HCT116 (cell line): ENCODE data around the gene TGM6. TPM values are rescaled to one million over a fixed set of nuclear protein-coding genes. Genes with fewer than 3 reads are reported as not detected.

Source experiments
- ATAC-seq: fragments of 200-7000 bp; cut with Tn5 transposase; 2 replicates; pipeline ENCODE4 v1.9.1; 2020; ENCODE audit warnings: mild to moderate bottlenecking, moderate library complexity
- BruUV-seq: library from RNA; stranded (reverse); fragments of 400-500 nt; replicated peaks from 2 replicates; lab custom pipeline; 2021; lab: Mats Ljungman, UMichigan
- CTCF ChIA-PET: fragments of 300-600 bp; sonication (Branson Sonifier 250); formaldehyde crosslinking; loops from one replicate; lab custom pipeline; 2021; ENCODE audit warnings: antibody characterized with exemption; lab: Charles Lee
- POLR2A ChIA-PET: fragments of 300-600, 350-600 bp; sonication (Branson Sonifier 250); formaldehyde crosslinking; loops from one replicate; lab custom pipeline; 2021; ENCODE audit warnings: antibody characterized with exemption; lab: Charles Lee
- RAD21 ChIA-PET, 2 experiments: fragments of 300-600 bp; sonication (Branson Sonifier 250); formaldehyde crosslinking; loops; one replicate each; lab custom pipeline; 2023; ENCODE audit warnings: low total read pairs in 2 of 2; ENCODE audit not compliant: uncharacterized antibody in 2 of 2, unreplicated experiment in 2 of 2, low non-redundant PET in 1 of 2; lab: Charles Lee
- DNase-seq: peaks from one replicate; pipeline ENCODE4 v3.0.0-alpha.2; 2010; ENCODE audit warnings: low read depth, low spot score
- H2AFZ ChIP-seq: fragments of 200-600 bp; shearing (Covaris generic), sonication (generic); 2 replicates; pipeline ENCODE4 v1.6.1; 2017; ENCODE audit warnings: low read depth, mixed run types, mixed read lengths, antibody characterized with exemption, low read length; ENCODE audit not compliant: poor library complexity, severe bottlenecking
- H3K27ac ChIP-seq: 2 replicates; pipeline ENCODE4 v1.5.1; 2012; ENCODE audit warnings: low read depth, low read length
- H3K27me3 ChIP-seq: fragments of 200-600 bp; sonication (generic); 2 replicates; pipeline ENCODE4 v1.6.1; 2016; ENCODE audit warnings: mixed run types, low read length, mixed read lengths; ENCODE audit not compliant: insufficient read depth
- H3K36me3 ChIP-seq, 2 experiments: fragments of 200-500 bp in 1 of 2; fragments of 200-600 bp in 1 of 2; sonication (Bioruptor generic) in 1 of 2; sonication (generic) in 1 of 2; 2 replicates each; pipeline versions ENCODE4 v1.5.1 to v1.6.1; 2014 to 2016; ENCODE audit warnings: low read length in 2 of 2, inconsistent platforms in 1 of 2, mixed read lengths in 1 of 2, mixed run types in 1 of 2; ENCODE audit not compliant: insufficient read depth in 2 of 2, control insufficient read depth in 1 of 2
- H3K4me1 ChIP-seq, 2 experiments: fragments of 200-600 bp in 1 of 2; sonication (generic) in 1 of 2; 2 replicates each; pipeline versions ENCODE4 v1.5.1 to v1.6.1; 2012 to 2017; ENCODE audit warnings: low read length in 2 of 2, inconsistent platforms in 1 of 2, mild to moderate bottlenecking in 1 of 2, mixed read lengths in 1 of 2, mixed run types in 1 of 2, moderate library complexity in 1 of 2; ENCODE audit not compliant: insufficient read depth in 2 of 2, control insufficient read depth in 1 of 2
- H3K4me2 ChIP-seq: fragments of 200-600 bp; sonication (generic); 2 replicates; pipeline ENCODE4 v1.6.1; 2017; ENCODE audit warnings: mixed run types, low read length, mixed read lengths
- H3K4me3 ChIP-seq, 2 experiments: fragments of 200-600 bp in 1 of 2; sonication (generic) in 1 of 2; replicated peaks in 1 of 2; 2 replicates each; pipeline ENCODE4 v1.5.1; 2011 to 2016; ENCODE audit warnings: low read length in 2 of 2, control low read depth in 1 of 2, low read depth in 1 of 2, mild to moderate bottlenecking in 1 of 2, mixed read lengths in 1 of 2, mixed run types in 1 of 2
- H3K79me2 ChIP-seq: fragments of 200-600 bp; sonication (generic); 2 replicates; pipeline ENCODE4 v1.6.1; 2017; ENCODE audit warnings: mild to moderate bottlenecking, mixed run types, low read length, moderate library complexity, mixed read lengths; ENCODE audit not compliant: insufficient read depth
- H3K9ac ChIP-seq: fragments of 200-600 bp; sonication (generic); 2 replicates; pipeline ENCODE4 v1.6.1; 2016; ENCODE audit warnings: low read length, mixed read lengths
- H3K9me2 ChIP-seq: fragments of 200-600 bp; sonication (generic), shearing (Covaris generic); 2 replicates; pipeline ENCODE4 v1.6.1; 2017; ENCODE audit warnings: mixed run types, mild to moderate bottlenecking, moderate library complexity; ENCODE audit not compliant: insufficient read depth
- H3K9me3 ChIP-seq, 2 experiments: fragments of 200-500 bp in 1 of 2; fragments of 200-600 bp in 1 of 2; sonication (Bioruptor generic) in 1 of 2; sonication (generic) in 1 of 2; 2 replicates each; pipeline ENCODE4 v1.6.1; 2014 to 2017; ENCODE audit warnings: low read length in 2 of 2, mixed read lengths in 2 of 2, inconsistent platforms in 1 of 2, low read depth in 1 of 2, mild to moderate bottlenecking in 1 of 2, mixed run types in 1 of 2, moderate library complexity in 1 of 2; ENCODE audit not compliant: control insufficient read depth in 1 of 2, insufficient read depth in 1 of 2
- H4K20me1 ChIP-seq: fragments of 200-600 bp; sonication (generic), shearing (Covaris generic); 2 replicates; pipeline ENCODE4 v1.6.1; 2017; ENCODE audit warnings: mixed run types, mild to moderate bottlenecking, moderate library complexity; ENCODE audit not compliant: insufficient read depth
- CTCF ChIP-seq, 3 experiments: fragments of 200-600 bp in 1 of 3; sonication (generic) in 1 of 3; IDR thresholded peaks in 2 of 3; conservative IDR thresholded peaks in 1 of 3; 2 replicates each; pipeline ENCODE4 v1.5.1; 2012 to 2017; ENCODE audit warnings: low read depth in 2 of 3, low read length in 2 of 3, antibody characterized with exemption in 1 of 3, borderline replicate concordance in 1 of 3, control low read depth in 1 of 3, mild to moderate bottlenecking in 1 of 3, mixed read lengths in 1 of 3, mixed run types in 1 of 3, moderate library complexity in 1 of 3; ENCODE audit not compliant: insufficient read depth in 1 of 3
- EZH2 ChIP-seq: fragments of 200-600 bp; sonication (generic); IDR thresholded peaks from 2 replicates; pipeline ENCODE4 v1.6.1; 2017; ENCODE audit warnings: antibody characterized with exemption, mixed run types
- EZH2phosphoT487 ChIP-seq: fragments of 200-600 bp; IDR thresholded peaks from 2 replicates; pipeline ENCODE4 v1.6.1; 2018; ENCODE audit warnings: antibody characterized with exemption, borderline replicate concordance
- FOSL1 ChIP-seq: IDR thresholded peaks from 2 replicates; pipeline ENCODE4 v1.6.1; 2012; ENCODE audit warnings: low read depth
- JUND ChIP-seq: IDR thresholded peaks from 2 replicates; pipeline ENCODE4 v1.6.1; 2012
- POLR2A ChIP-seq: IDR thresholded peaks from 2 replicates; pipeline ENCODE4 v1.7.0; 2011; ENCODE audit warnings: borderline replicate concordance; ENCODE audit not compliant: insufficient read depth, insufficient read length; ENCODE audit errors: extremely low read depth
- POLR2AphosphoS5 ChIP-seq: IDR thresholded peaks from 2 replicates; pipeline ENCODE4 v1.6.1; 2011; ENCODE audit warnings: mild to moderate bottlenecking, low read depth, low read length, moderate library complexity
- REST ChIP-seq: IDR thresholded peaks from 2 replicates; pipeline ENCODE4 v1.6.1; 2012; ENCODE audit warnings: low read depth
- SIN3A ChIP-seq: IDR thresholded peaks from 2 replicates; pipeline ENCODE4 v1.6.1; 2012; ENCODE audit warnings: low read depth
- SRF ChIP-seq: IDR thresholded peaks from 2 replicates; pipeline ENCODE4 v1.6.1; 2012; ENCODE audit warnings: low read depth
- ZBTB33 ChIP-seq: IDR thresholded peaks from 2 replicates; pipeline ENCODE4 v1.6.1; 2011; ENCODE audit warnings: mild to moderate bottlenecking, low read length, moderate library complexity; ENCODE audit not compliant: insufficient replicate concordance; ENCODE audit errors: extremely low read depth
- ZFX ChIP-seq: fragments of 450-650 bp; IDR thresholded peaks from 2 replicates; pipeline ENCODE4 v1.6.1; 2017
- ZNF274 ChIP-seq: fragments of 200-500 bp; sonication (Bioruptor generic); IDR thresholded peaks from 2 replicates; pipeline ENCODE4 v1.6.1; 2014; ENCODE audit warnings: mild to moderate bottlenecking, low read depth, low read length, inconsistent platforms
- intact Hi-C: fragments of 100-400 bp; cut with micrococcal nuclease; formaldehyde crosslinking; loops from 2 replicates; pipeline ENCODE4 v1.10.0; 2022
- total RNA-seq: library from RNA; stranded (reverse); gene quantifications from one replicate; pipeline ENCODE4 v1.2.1, GENCODE V29; 2021; ENCODE audit not compliant: unreplicated experiment
- TF ChIP-seq, protein P1 (sequence below): IDR thresholded peaks from 2 replicates; pipeline ENCODE4 v1.6.1; 2012

The TGM6 gene
- total RNA-seq, 1 experiment from 2014 or later: not detected

- TF ChIP-seq REST: no peak
- no peak for TF ChIP-seq ZFX
- no peak for TF ChIP-seq POLR2A
- no peak for TF ChIP-seq EZH2
- no peak for TF ChIP-seq SRF
- no peak for TF ChIP-seq ZNF274
These were observed 15.0 kb upstream of the TGM6 start (continued) for GRCh38 chr20:2365666-2366065.

DNA sequence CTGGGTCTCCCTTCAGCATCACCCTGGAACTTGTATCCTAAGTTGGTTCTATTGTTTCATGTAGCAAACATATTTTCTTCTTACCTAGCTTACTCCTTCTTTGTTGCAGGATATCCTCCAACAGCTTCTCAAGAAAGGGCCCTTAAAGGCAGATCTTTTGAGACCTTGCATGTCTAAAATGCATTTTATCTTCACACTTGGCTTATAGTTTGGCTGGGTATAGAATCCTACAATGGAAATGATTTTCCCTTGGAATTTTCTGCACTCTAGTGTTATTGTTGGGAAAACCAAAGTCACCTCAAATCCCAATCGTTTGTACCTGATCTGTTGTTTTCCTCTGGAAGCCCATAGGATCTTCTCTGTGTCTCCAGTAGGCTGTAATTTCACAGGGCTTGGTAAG, 12.1 kb upstream of the TGM6 start:
- H3K27me3 ChIP-seq: no peaks in the 10 kb centered on the region
- BruUV-seq: no TSS peak
- no peak overlapping the region for H2AFZ ChIP-seq
- no peak for ATAC-seq
- H3K36me3 ChIP-seq: no peaks in the 10 kb centered on the region
- no peaks in the 10 kb centered on the region for H3K9me2 ChIP-seq
- CTCF ChIA-PET: no interaction called here
- POLR2A ChIA-PET: no interaction called here
- H3K4me2 ChIP-seq: no peak overlapping the region
- intact Hi-C loops: no loop called here
- peaks cover 3 to 7% of the 10 kb centered on the region in 2 experiments; a peak in 1 of 4 replicates for H3K9me3 ChIP-seq
- H3K4me1 ChIP-seq: no peaks in the 10 kb centered on the region
- H3K79me2 ChIP-seq: no peaks in the 10 kb centered on the region
- no peak overlapping the region for H3K27ac ChIP-seq
- H3K4me3 ChIP-seq: no peak overlapping the region
- no peak overlapping the region for H3K9ac ChIP-seq
- RAD21 ChIA-PET: no interaction called here
- no peaks in the 10 kb centered on the region for H4K20me1 ChIP-seq
- DNase-seq: no peak
- TF ChIP-seq FOSL1 (no peak), SIN3A (no peak), POLR2AphosphoS5 (no peak), JUND (no peak), REST (no peak), CTCF (IDR thresholded peaks at IDR 0.05 in 2 of 3, conservative IDR thresholded peaks at IDR 0.05 in 1 of 3; ENCODE audit: borderline replicate concordance in 1 of 3, insufficient read depth in 1 of 3, low read depth in 2 of 3, low read length in 2 of 3) (no peak), ZBTB33 (no peak), EZH2phosphoT487 (no peak)
- TF ChIP-seq, protein P1, sequence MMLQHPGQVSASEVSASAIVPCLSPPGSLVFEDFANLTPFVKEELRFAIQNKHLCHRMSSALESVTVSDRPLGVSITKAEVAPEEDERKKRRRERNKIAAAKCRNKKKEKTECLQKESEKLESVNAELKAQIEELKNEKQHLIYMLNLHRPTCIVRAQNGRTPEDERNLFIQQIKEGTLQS: no peak
